RWPE1 (cell line): ENCODE data around the gene FNDC3B.

Experiments
- CTCF ChIA-PET: fragments of 350-600 bp; sonication (Branson Sonifier 250); formaldehyde crosslinking; extraction: SDS; loops from one replicate; lab custom pipeline; 2021; lab: Yijun Ruan, JAX
- POLR2A ChIA-PET: fragments of 400-600 bp; formaldehyde crosslinking; extraction: SDS; loops from one replicate; lab custom pipeline; 2020; ENCODE audit warnings: antibody characterized with exemption; ENCODE audit not compliant: low non-redundant PET; lab: Yijun Ruan, JAX
- DNase-seq: peaks from one replicate; pipeline ENCODE4 v3.0.0; 2012; ENCODE audit warnings: low spot score
- H3K27ac ChIP-seq: fragments of 450-650 bp; 2 replicates; pipeline ENCODE4 v1.5.1; 2017
- CTCF ChIP-seq: fragments of 450-650 bp; conservative IDR thresholded peaks from 2 replicates; pipeline ENCODE4 v1.5.1; 2017; ENCODE audit warnings: low read depth, mild to moderate bottlenecking

Gene FNDC3B

GRCh38 chr3:172002512-172003078, 36.8 kb upstream of the FNDC3B start:
- no peak for TF ChIP-seq CTCF
- ChIA-PET POLR2A (interaction anchor here (0.6 kb wide), 1 partner anchor 36 kb away, joined by 7 read pairs; no protein-coding TSS in a partner anchor), CTCF (interaction anchor here (0.6 kb wide), 2 partner anchors 243 to 670 kb away, joined by 3 read pairs; no protein-coding TSS in a partner anchor)
- no peak overlapping the region for H3K27ac ChIP-seq
- no peak for DNase-seq

GRCh38 chr3:172003146-172003545, 36.2 kb upstream of the FNDC3B start:
- POLR2A ChIA-PET = interaction anchor here (0.6 kb wide), 1 partner anchor 36 kb away, joined by 7 read pairs; no protein-coding TSS in a partner anchor
- TF ChIP-seq CTCF = no peak
- H3K27ac ChIP-seq = no peak overlapping the region
- no peak for DNase-seq
- CTCF ChIA-PET = interaction anchor here (0.6 kb wide), 1 partner anchor 382 kb away, joined by 3 read pairs; no protein-coding TSS in a partner anchor

GRCh38 chr3:172007065-172007370, 32.4 kb upstream of the FNDC3B start:
- POLR2A ChIA-PET = no interaction called here
- CTCF ChIA-PET = no interaction called here
- no peak overlapping the region for H3K27ac ChIP-seq

GRCh38 chr3:172009803-172010202, 29.6 kb upstream of the FNDC3B start:
- ChIA-PET CTCF (no interaction called here), POLR2A (no interaction called here)
- no peak for DNase-seq
- no peak overlapping the region for H3K27ac ChIP-seq
- no peak for TF ChIP-seq CTCF

More at GRCh38 chr3:172007065-172007370, 32.4 kb upstream of the FNDC3B start:
- no peak for DNase-seq
- TF ChIP-seq CTCF = no peak

GRCh38 chr3:172012775-172013174, 26.6 kb upstream of the FNDC3B start:
- POLR2A ChIA-PET = interaction anchor here (0.6 kb wide), 1 partner anchor 25 kb away, joined by 16 read pairs; no protein-coding TSS in a partner anchor
- CTCF ChIA-PET = no interaction called here
- no peak for DNase-seq
- H3K27ac ChIP-seq = no peak overlapping the region
- TF ChIP-seq CTCF = no peak

- no peak for TF ChIP-seq CTCF
- H3K27ac ChIP-seq = no peak overlapping the region
- no peak for DNase-seq
- ChIA-PET CTCF (no interaction called here), POLR2A (no interaction called here)
Observed at GRCh38 chr3:172014145-172014544, 25.2 kb upstream of the FNDC3B start.
